Loucy (cell line): ENCODE measurements around the gene KBTBD12.

Source experiments
- EZH2phosphoT487 ChIP-seq: fragments of 200-600 bp; IDR thresholded peaks from 2 replicates; pipeline ENCODE4 v1.6.1; 2018; ENCODE audit warnings: antibody characterized with exemption, mild to moderate bottlenecking, moderate library complexity, borderline replicate concordance
- TF ChIP-seq, protein P1 (sequence below): fragments of 200-600 bp; sonication (generic); conservative IDR thresholded peaks from 2 replicates; pipeline ENCODE4 v1.5.1; 2014; ENCODE audit warnings: mild to moderate bottlenecking, antibody characterized with exemption, low read length

DNA sequence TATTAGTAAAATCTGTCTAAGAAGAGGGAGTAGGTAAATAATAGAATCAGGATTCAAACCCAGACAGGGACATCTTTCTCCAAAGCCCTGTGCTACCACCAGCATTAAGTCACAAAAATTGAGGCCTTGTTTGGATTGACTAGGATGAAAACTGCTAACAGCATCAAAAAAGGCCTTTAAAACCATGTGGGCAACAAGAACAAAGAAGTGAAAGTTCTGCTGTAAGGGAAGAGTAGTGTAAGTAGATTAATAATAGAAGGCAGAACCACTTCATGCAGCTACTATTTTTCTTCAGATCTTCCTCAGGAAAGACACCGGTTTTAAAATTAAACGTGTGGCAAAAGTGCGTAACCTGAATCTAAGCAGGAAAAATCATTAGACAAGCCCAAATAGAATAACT, 15.3 kb upstream of the KBTBD12 start:
- TF ChIP-seq, protein P1, sequence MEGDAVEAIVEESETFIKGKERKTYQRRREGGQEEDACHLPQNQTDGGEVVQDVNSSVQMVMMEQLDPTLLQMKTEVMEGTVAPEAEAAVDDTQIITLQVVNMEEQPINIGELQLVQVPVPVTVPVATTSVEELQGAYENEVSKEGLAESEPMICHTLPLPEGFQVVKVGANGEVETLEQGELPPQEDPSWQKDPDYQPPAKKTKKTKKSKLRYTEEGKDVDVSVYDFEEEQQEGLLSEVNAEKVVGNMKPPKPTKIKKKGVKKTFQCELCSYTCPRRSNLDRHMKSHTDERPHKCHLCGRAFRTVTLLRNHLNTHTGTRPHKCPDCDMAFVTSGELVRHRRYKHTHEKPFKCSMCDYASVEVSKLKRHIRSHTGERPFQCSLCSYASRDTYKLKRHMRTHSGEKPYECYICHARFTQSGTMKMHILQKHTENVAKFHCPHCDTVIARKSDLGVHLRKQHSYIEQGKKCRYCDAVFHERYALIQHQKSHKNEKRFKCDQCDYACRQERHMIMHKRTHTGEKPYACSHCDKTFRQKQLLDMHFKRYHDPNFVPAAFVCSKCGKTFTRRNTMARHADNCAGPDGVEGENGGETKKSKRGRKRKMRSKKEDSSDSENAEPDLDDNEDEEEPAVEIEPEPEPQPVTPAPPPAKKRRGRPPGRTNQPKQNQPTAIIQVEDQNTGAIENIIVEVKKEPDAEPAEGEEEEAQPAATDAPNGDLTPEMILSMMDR, result no peak
- no peak for TF ChIP-seq EZH2phosphoT487
